HepG2 (cell line): ENCODE data around the gene HS6ST1. TPM values are rescaled to one million over a fixed set of nuclear protein-coding genes. Genes with fewer than 3 reads are reported as not detected.

Experiments used
- CREM ChIP-seq, 2 experiments: sonication (generic) in 1 of 2; formaldehyde crosslinking in 1 of 2; IDR thresholded peaks; 2 replicates each; pipeline versions ENCODE4 v1.4.0 to v1.6.1; 2016 to 2020; ENCODE audit warnings: antibody characterized with exemption in 1 of 2, mild to moderate bottlenecking in 1 of 2, missing genetic modification reagents in 1 of 2
- FOXM1 ChIP-seq: sonication (generic); formaldehyde crosslinking; IDR thresholded peaks from 2 replicates; pipeline ENCODE4 v1.5.0; 2020; ENCODE audit warnings: missing genetic modification reagents
- FUBP1 ChIP-seq: sonication (generic); formaldehyde crosslinking; IDR thresholded peaks from 2 replicates; pipeline ENCODE4 v1.5.1; 2020; ENCODE audit warnings: missing genetic modification reagents, mild to moderate bottlenecking, borderline replicate concordance
- HDAC6 ChIP-seq: fragments of 200-600 bp; sonication (generic); IDR thresholded peaks from 2 replicates; pipeline ENCODE4 v1.7.0; 2017; ENCODE audit warnings: mild to moderate bottlenecking, antibody characterized with exemption, low read length, low read depth
- HES4 ChIP-seq: sonication (generic); formaldehyde crosslinking; IDR thresholded peaks from 2 replicates; pipeline ENCODE4 v1.9.0; 2021; ENCODE audit warnings: mild to moderate bottlenecking, missing genetic modification reagents, borderline replicate concordance
- HNF1A ChIP-seq, 2 experiments: sonication (generic) in 1 of 2; formaldehyde crosslinking in 1 of 2; IDR thresholded peaks; 2 replicates each; pipeline versions ENCODE4 v1.4.0 to v1.6.1; 2016 to 2020; ENCODE audit warnings: borderline replicate concordance in 1 of 2, low read depth in 1 of 2, mild to moderate bottlenecking in 1 of 2, missing genetic modification reagents in 1 of 2
- KDM2A ChIP-seq: sonication (generic); formaldehyde crosslinking; IDR thresholded peaks from 2 replicates; pipeline ENCODE4 v1.4.0; 2020; ENCODE audit warnings: low read depth, missing genetic modification reagents, borderline replicate concordance
- LCORL ChIP-seq, 2 experiments: fragments of 450-650 bp in 1 of 2; sonication (generic) in 1 of 2; formaldehyde crosslinking in 1 of 2; IDR thresholded peaks; 2 replicates each; pipeline versions ENCODE4 v1.5.0 to v1.6.1; 2017 to 2020; ENCODE audit warnings: antibody characterized with exemption in 1 of 2, missing genetic modification reagents in 1 of 2
- MAX ChIP-seq: IDR thresholded peaks from 2 replicates; pipeline ENCODE4 v1.6.1; 2012; ENCODE audit warnings: inconsistent platforms
- RFXAP ChIP-seq: sonication (generic); formaldehyde crosslinking; IDR thresholded peaks from 2 replicates; pipeline ENCODE4 v1.4.0; 2020; ENCODE audit warnings: missing genetic modification reagents, borderline replicate concordance
- UBTF ChIP-seq: sonication (generic); formaldehyde crosslinking; IDR thresholded peaks from 2 replicates; pipeline ENCODE4 v1.4.0; 2020; ENCODE audit warnings: mild to moderate bottlenecking, missing genetic modification reagents
- ZKSCAN5 ChIP-seq: sonication (generic); formaldehyde crosslinking; IDR thresholded peaks from 2 replicates; pipeline ENCODE4 v1.5.1; 2020; ENCODE audit warnings: mild to moderate bottlenecking, missing genetic modification reagents
- ZNF224 ChIP-seq: sonication (generic); formaldehyde crosslinking; IDR thresholded peaks from 2 replicates; pipeline ENCODE4 v1.5.0; 2020; ENCODE audit warnings: mild to moderate bottlenecking, missing genetic modification reagents
- ZNF44 ChIP-seq: sonication (generic); formaldehyde crosslinking; IDR thresholded peaks from 2 replicates; pipeline ENCODE4 v1.5.1; 2020; ENCODE audit warnings: mild to moderate bottlenecking, missing genetic modification reagents
- ZNF558 ChIP-seq: sonication (generic); formaldehyde crosslinking; IDR thresholded peaks from 2 replicates; pipeline ENCODE4 v1.9.0; 2022; ENCODE audit warnings: mild to moderate bottlenecking, missing genetic modification reagents, borderline replicate concordance
- ZNF724P ChIP-seq: sonication (generic); formaldehyde crosslinking; IDR thresholded peaks from 2 replicates; pipeline ENCODE4 v1.8.0; 2022; ENCODE audit warnings: missing genetic modification reagents, borderline replicate concordance
- polyA plus RNA-seq, 8 experiments: library from polyadenylated mRNA; depleted of rRNA in 3 of 8; stranded (reverse) in 7 of 8; unstranded in 1 of 8; fragments of >200 nt; fragmentation: Illumina TruSeq in 4 of 8; extraction: Trizol in 4 of 8; gene quantifications; 2 replicates each; pipeline versions ENCODE4 v1.2.1 to v1.2.3, GENCODE V29; 2011 to 2016; ENCODE audit warnings: low read depth in 4 of 8, missing spikeins in 1 of 8, mixed read lengths in 1 of 8; ENCODE audit not compliant: insufficient read depth in 1 of 8
- total RNA-seq, 5 experiments: library from RNA; depleted of rRNA; stranded (reverse); fragments of >200 nt; fragmentation: Illumina TruSeq; extraction: Trizol; gene quantifications; 2 replicates each; pipeline ENCODE4 v1.2.3, GENCODE V29; 2016; ENCODE audit warnings: low read depth in 1 of 5

The HS6ST1 gene
- total and polyA plus RNA-seq, 2 of the 13 experiments (the other 11 are each of a cell fraction or from before 2014, with no cell fraction given), result 34.5 to 84.6 TPM

GRCh38 chr2:128306081-128306930, 12.4 kb downstream of the HS6ST1 start (continued):
- TF ChIP-seq HNF1A (IDR thresholded peaks at IDR 0.05; ENCODE audit: low read depth) (no peak), HNF1A (CRISPR knock-in tag; IDR thresholded peaks at IDR 0.05; ENCODE audit: borderline replicate concordance) (peak; percentile 81; the same call in 1 of the 2 replicates), ZNF724P (CRISPR knock-in tag) (no peak), HDAC6 (no peak), FUBP1 (CRISPR knock-in tag) (peak; percentile 84; the same call in 1 of the 2 replicates), ZNF44 (CRISPR knock-in tag) (peak; percentile 77; the same call in 1 of the 2 replicates), MAX (peak; percentile 74; the same call in 1 of the 2 replicates), RFXAP (CRISPR knock-in tag) (peak; percentile 83; the same call in 1 of the 2 replicates), ZKSCAN5 (CRISPR knock-in tag) (no peak), HES4 (CRISPR knock-in tag) (no peak), ZNF558 (CRISPR knock-in tag) (peak; percentile 57; the same call in 1 of the 2 replicates), FOXM1 (CRISPR knock-in tag) (no peak; the same call in 1 of the 2 replicates), LCORL (IDR thresholded peaks at IDR 0.05) (no peak), LCORL (CRISPR knock-in tag; IDR thresholded peaks at IDR 0.05) (peak; percentile 55; the same call in 1 of the 2 replicates), CREM (IDR thresholded peaks at IDR 0.05) (peak; percentile 79), CREM (CRISPR knock-in tag; IDR thresholded peaks at IDR 0.05) (no peak), UBTF (peak; percentile 72), KDM2A (CRISPR knock-in tag) (peak; percentile 10; the same call in 1 of the 2 replicates), ZNF224 (CRISPR knock-in tag) (no peak)
